Thymus (tissue), 11 donors: ENCODE results near the gene CSRNP3. TPM values are rescaled to one million over a fixed set of nuclear protein-coding genes. Genes with fewer than 3 reads are reported as not detected.

ENCODE experiments used
- DNase-seq, 9 donors: peaks; one replicate each; pipeline ENCODE4 v3.0.0-alpha.2; 2013; ENCODE audit warnings: low spot score in 9 of 9, low read depth in 6 of 9, missing footprints in 1 of 9
- H3K27ac ChIP-seq, 2 donors: one replicate each; pipeline ENCODE4 v1.5.1; 2013; ENCODE audit warnings: control low read depth in 1 of 2, low read depth in 1 of 2, low read length in 1 of 2, mild to moderate bottlenecking in 1 of 2, moderate library complexity in 1 of 2
- H3K27me3 ChIP-seq, 2 donors: one replicate each; pipeline ENCODE4 v1.5.1; 2013; ENCODE audit warnings: low read length in 1 of 2; ENCODE audit not compliant: control insufficient read depth in 2 of 2, insufficient read depth in 1 of 2
- H3K36me3 ChIP-seq, 2 donors: one replicate each; pipeline ENCODE4 v1.5.1; 2013; ENCODE audit warnings: low read length in 1 of 2, mild to moderate bottlenecking in 1 of 2, moderate library complexity in 1 of 2; ENCODE audit not compliant: control insufficient read depth in 2 of 2, insufficient read depth in 2 of 2
- H3K4me1 ChIP-seq, 2 donors: one replicate each; pipeline ENCODE4 v1.5.1; 2013; ENCODE audit warnings: low read length in 2 of 2; ENCODE audit not compliant: control insufficient read depth in 2 of 2, insufficient read depth in 2 of 2
- H3K4me3 ChIP-seq, 2 donors: one replicate each; pipeline ENCODE4 v1.5.1; 2013; ENCODE audit warnings: low read length in 2 of 2, control low read depth in 1 of 2, mild to moderate bottlenecking in 1 of 2
- H3K9me3 ChIP-seq, 2 donors: one replicate each; pipeline ENCODE4 v1.5.1; 2013; ENCODE audit warnings: low read length in 1 of 2, mild to moderate bottlenecking in 1 of 2; ENCODE audit not compliant: control insufficient read depth in 2 of 2, insufficient read depth in 1 of 2
- WGBS: extraction: QIAGEN DNeasy Blood & Tissue Kit; methylation state at CpG from one replicate; pipeline ENCODE4 v1.1.7; 2013; 5-methylcytosine and 5-hydroxymethylcytosine counted together
- polyA plus RNA-seq: library from polyadenylated mRNA; stranded (reverse); fragments of 200-250 nt; gene quantifications from one replicate; pipeline ENCODE4 v1.2.3, GENCODE V29; 2013
- total RNA-seq: library from RNA; stranded (reverse); fragments of 120-200 nt; gene quantifications from one replicate; pipeline ENCODE4 v1.2.4, GENCODE V29; 2013
- donor health status: healthy.

CSRNP3 gene
- total and polyA plus RNA-seq, 2 donors, result 0.68 to 1.7 TPM

GRCh38 chr2:165601065-165601830 lies 131.8 kb downstream of the CSRNP3 start:
- no peaks in the 10 kb centered on the region for H3K4me1 ChIP-seq
- WGBS, result 93% methylated on average over 1 of the region's 1 CpG
- no peaks in the 10 kb centered on the region for H3K27me3 ChIP-seq
- H3K27ac ChIP-seq, result no peak overlapping the region
- no peak for DNase-seq
- no peaks in the 10 kb centered on the region for H3K9me3 ChIP-seq
- H3K4me3 ChIP-seq, result no peak overlapping the region
- no peaks in the 10 kb centered on the region for H3K36me3 ChIP-seq

GRCh38 chr2:165601928-165602521 lies 132.5 kb downstream of the CSRNP3 start:
- no peaks in the 10 kb centered on the region for H3K4me1 ChIP-seq
- no peaks in the 10 kb centered on the region for H3K27me3 ChIP-seq
- H3K36me3 ChIP-seq, result no peaks in the 10 kb centered on the region
- no peak overlapping the region for H3K27ac ChIP-seq
- H3K9me3 ChIP-seq, result no peaks in the 10 kb centered on the region
- H3K4me3 ChIP-seq, result no peak overlapping the region
- 94% methylated on average over 3 of the region's 3 CpGs for WGBS
- no peak for DNase-seq

DNA sequence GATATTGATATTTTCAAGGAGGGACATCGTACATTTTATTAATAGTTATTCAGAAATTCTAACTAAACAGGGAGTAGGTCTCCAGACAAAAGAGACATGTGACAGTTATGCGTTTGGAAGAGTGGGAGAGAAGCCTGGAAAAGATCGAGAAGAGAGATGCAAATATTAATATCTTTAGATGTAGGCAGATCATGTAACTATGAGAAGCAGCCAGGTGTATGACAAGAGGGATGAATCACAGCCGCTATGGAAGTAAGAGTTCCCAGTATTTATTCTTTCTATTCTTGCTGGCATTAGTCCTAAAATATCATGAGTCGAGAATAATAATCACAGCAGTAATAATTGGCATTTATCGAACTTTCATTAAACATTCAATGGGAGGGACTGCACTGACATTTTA lies 140.2 kb downstream of the CSRNP3 start:
- H3K4me1 ChIP-seq, result no peaks in the 10 kb centered on the region
- DNase-seq, result no peak
- H3K4me3 ChIP-seq, result no peak overlapping the region
- no peaks in the 10 kb centered on the region for H3K9me3 ChIP-seq
- H3K36me3 ChIP-seq, result no peaks in the 10 kb centered on the region
- H3K27ac ChIP-seq, result no peak overlapping the region
- 95% methylated on average over 6 of the region's 6 CpGs for WGBS
- no peaks in the 10 kb centered on the region for H3K27me3 ChIP-seq

- no peaks in the 10 kb centered on the region for H3K4me1 ChIP-seq
- no peaks in the 10 kb centered on the region for H3K27me3 ChIP-seq
- peak in 2 of 9 donors; percentile 13 to 31 for DNase-seq
- H3K36me3 ChIP-seq, result no peaks in the 10 kb centered on the region
- no peaks in the 10 kb centered on the region for H3K9me3 ChIP-seq
- H3K27ac ChIP-seq, result no peak overlapping the region
- WGBS, result 8% methylated on average over 6 of the region's 6 CpGs
- H3K4me3 ChIP-seq, result no peak overlapping the region
Measured at GRCh38 chr2:165610591-165611029, 141.1 kb downstream of the CSRNP3 start.

- WGBS, result 94% methylated on average over 4 of the region's 4 CpGs
- H3K9me3 ChIP-seq, result no peaks in the 10 kb centered on the region
- no peaks in the 10 kb centered on the region for H3K36me3 ChIP-seq
- no peak overlapping the region for H3K4me3 ChIP-seq
- no peak for DNase-seq
- no peaks in the 10 kb centered on the region for H3K27me3 ChIP-seq
- no peak overlapping the region for H3K27ac ChIP-seq
- peaks cover 0 to 4% of the 10 kb centered on the region in 2 donors for H3K4me1 ChIP-seq
Measured at GRCh38 chr2:165617741-165618481, 148.4 kb downstream of the CSRNP3 start.

DNA sequence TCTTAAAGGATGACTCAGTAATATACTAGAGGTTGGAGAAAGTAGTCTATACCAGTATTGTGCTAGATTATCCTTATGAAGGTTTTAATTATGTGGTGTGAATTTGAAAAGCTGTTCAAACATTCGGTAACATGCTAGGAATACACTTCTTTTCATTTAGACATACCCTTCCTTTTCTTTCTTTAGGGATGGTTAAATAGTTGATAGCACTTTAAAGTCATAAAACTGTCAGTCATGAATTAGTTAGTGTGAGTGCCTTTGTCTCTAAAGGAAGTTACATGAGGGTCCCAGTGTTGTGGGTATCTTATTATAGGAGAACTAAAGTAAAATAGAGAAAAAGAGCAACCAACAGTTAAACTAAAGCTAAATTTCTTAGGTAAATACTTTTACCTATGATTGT lies 149.3 kb downstream of the CSRNP3 start:
- Histone ChIP-seq H3K4me1 (peaks cover 0 to 4% of the 10 kb centered on the region in 2 donors), H3K27me3 (no peaks in the 10 kb centered on the region), H3K36me3 (no peaks in the 10 kb centered on the region), H3K9me3 (no peaks in the 10 kb centered on the region), H3K4me3 (no peak overlapping the region), H3K27ac (no peak overlapping the region)
- DNase-seq, result no peak
- WGBS, result 91% methylated on average over 1 of the region's 1 CpG

- H3K27me3 ChIP-seq, result no peaks in the 10 kb centered on the region
- H3K9me3 ChIP-seq, result no peaks in the 10 kb centered on the region
- H3K4me3 ChIP-seq, result no peak overlapping the region
- no peak overlapping the region for H3K27ac ChIP-seq
- no peaks in the 10 kb centered on the region for H3K36me3 ChIP-seq
- no peak for DNase-seq
- peaks cover 0 to 4% of the 10 kb centered on the region in 2 donors for H3K4me1 ChIP-seq
- 87% methylated on average over 5 of the region's 5 CpGs for WGBS
Measured at GRCh38 chr2:165621086-165621560, 151.6 kb downstream of the CSRNP3 start.

GRCh38 chr2:165623161-165623560 lies 153.7 kb downstream of the CSRNP3 start:
- H3K4me1 ChIP-seq, result no peaks in the 10 kb centered on the region
- no peaks in the 10 kb centered on the region for H3K9me3 ChIP-seq
- DNase-seq, result no peak
- no peak overlapping the region for H3K27ac ChIP-seq
- H3K4me3 ChIP-seq, result no peak overlapping the region
- H3K36me3 ChIP-seq, result no peaks in the 10 kb centered on the region
- WGBS, result 98% methylated on average over 10 of the region's 10 CpGs
- no peaks in the 10 kb centered on the region for H3K27me3 ChIP-seq
